Activated CD4-positive, alpha-beta T cell treated with anti-CD3 and anti-CD28 coated beads for 48 hours (primary cell): ENCODE results near the gene SLC10A7.

Source experiments
- DNase-seq: peaks from one replicate; pipeline ENCODE4 v3.0.0-alpha.2; 2020

SLC10A7 gene

DNA sequence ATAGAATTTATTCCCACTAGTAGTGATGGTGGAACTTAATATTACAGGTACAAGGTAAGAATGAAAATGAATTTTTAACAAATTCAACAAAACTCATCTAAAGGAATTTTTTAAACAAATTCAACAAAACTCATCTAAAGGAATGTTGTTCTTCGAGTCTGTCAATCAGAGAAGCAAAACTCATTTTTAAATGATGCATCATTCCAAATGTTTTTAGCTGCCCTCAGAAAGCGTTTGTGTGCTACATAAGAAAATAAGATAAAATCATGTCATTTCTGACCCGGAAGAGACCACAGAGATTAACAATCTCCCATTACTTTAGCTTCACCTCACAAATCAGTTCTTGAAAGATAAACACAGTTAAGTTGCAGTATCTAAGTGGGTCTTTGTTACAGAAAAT, 178.0 kb downstream of the SLC10A7 start:
- DNase-seq: no peak

DNA sequence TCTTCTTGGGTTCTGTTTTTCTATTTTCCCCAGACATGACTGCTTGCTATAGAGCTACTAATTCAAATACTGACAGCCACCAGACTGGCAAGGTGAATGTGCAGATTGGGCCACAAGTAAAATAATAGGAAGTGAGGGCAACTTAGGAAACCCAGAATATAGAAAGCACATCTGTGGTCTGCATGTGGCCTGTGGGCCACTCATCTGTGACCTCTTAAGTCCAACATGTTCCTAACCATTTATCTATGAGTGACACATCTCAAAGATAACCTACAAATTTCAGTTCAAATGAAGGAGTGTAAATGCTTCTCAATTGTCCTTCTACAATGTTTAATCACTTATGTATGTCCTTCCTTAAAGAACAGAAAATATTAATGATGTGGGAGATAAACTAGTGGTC, 178.5 kb downstream of the SLC10A7 start:
- no peak for DNase-seq

DNA sequence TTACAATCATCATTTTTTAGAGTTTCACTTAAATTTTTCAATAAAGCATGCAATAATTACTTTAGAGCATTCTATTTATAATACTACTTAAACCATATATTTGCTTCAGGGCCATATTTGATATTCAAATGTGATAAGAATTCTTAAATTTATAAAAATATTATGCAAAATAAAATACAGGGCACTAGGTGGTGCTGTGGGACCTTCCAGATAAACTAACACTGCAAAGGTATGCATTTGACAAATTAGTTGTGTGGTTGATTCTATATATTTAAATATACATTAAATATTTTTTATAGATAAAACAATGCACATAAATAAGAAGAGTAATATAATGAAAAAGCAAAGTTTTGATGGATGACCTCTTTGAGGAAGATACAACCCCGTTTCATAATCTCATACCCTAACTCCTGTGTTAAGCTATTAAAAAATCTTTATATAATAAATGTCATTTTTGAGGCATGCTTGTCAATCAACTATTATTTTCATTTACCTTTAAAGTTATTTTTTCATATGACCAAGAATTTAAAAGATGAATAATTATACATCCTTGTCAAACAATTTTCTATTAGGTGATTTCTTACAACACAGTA, 179.0 kb downstream of the SLC10A7 start:
- DNase-seq: peak; percentile 38

DNA sequence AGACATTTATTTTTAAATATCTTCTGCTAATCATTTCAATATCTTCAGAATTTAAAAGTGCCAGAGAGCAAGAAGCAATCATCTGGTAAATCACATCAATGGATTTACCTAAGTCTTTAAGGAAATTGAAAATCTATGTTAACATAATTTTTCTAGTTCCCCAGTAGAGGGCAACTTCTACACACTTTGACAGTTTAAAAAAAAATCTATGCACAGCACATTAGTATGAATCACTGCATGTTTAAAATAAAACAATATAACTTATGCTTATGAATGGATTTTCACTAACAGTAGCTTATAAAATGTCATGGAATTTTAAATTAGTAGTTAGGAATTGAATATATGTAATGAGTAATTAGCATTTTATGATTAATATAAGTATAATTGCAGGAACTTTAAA, 180.9 kb downstream of the SLC10A7 start:
- no peak for DNase-seq

DNA sequence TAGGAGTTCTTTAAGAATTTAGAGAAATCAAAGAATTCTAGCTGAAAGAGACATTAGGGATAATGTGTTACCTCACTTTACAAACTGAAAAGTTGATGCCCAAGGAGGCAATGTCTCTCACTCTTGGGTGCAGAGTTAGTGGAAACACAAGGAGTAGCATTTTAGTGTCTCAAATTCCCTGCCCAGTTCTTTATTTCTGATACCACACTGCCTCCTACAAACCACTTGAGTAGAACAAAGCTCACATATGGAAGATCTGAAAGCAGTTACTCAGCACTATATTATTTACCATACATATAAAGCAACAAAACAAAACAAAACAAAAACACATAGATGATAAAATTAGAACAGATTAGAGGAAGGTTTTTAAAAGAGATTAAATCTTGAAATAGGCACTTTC, 183.2 kb downstream of the SLC10A7 start:
- no peak for DNase-seq

DNA sequence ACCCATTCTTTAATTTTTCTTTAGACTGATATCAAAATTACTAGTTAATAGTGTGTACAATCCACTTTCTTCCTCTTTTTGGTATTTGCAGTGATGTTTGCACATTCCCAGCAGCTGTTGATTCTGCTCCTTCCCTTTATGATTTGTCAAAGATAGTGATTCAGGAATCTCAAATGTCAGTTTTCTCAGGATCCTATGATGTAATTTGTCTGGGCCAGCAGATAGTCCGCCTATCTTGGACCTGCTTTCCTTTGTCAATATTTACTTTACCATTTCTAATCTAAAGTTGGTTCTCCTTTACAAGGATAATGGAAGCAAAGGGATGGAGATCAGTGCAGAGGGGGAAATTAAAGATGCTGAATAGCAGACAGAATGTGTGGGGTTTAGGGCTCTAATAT, 185.3 kb downstream of the SLC10A7 start:
- DNase-seq: no peak

DNA sequence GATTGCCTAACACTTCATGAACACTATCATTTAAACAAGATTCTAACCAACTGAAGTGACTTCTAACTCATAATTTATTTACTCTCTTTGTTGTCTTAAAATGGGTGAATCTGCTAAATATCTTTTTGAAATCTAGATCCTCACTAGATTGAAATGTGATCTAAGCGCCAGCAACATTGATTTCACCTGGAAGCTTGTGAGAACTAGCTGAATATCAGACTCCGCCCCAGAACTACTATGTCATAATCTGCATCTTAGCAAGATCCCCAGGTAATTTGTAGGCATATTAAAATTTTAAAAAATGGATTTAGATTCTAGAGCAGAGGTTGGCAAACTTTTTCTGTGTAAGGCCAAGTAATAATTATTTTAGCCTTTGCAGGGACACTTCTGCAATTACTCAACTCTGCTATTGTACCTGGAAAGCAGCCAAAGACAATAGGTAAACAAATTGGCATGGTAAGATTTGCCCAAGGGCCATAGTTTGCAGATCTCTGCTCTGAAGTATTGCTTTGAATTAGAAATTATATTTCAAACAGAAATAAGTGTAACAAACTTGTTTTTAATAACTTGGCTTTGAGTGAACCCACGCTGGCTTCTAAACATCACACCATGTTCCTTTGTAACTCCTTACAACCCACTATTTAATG, 185.9 kb downstream of the SLC10A7 start:
- DNase-seq: no peak

DNA sequence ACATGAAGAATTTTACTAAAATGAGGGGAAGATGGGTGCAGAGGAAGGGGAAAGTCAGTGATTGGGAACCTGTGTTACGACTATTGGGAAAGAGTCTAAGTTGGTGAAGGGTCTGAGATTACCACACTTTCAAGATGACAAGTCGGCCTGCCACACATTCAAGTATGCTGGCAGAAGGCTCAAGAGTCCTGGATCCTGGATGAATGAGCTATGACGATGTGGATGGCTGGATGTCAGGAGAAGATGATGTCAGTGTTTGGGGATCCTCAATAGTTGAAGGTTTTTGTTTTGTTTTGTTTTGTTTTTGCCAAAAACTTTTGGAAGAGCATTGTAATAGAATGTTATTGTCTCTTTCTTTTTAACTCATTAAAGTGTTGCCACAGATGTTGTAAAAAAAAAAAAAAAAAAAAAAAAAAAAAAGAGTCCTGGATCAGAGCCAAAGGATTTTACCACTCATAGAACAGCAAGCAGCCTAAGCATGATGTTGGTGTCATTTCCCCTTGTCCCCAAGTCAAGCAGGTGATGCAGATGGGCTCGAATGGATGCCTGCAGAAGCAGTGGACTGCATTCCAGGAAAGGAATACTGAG, 186.8 kb downstream of the SLC10A7 start:
- no peak for DNase-seq

DNA sequence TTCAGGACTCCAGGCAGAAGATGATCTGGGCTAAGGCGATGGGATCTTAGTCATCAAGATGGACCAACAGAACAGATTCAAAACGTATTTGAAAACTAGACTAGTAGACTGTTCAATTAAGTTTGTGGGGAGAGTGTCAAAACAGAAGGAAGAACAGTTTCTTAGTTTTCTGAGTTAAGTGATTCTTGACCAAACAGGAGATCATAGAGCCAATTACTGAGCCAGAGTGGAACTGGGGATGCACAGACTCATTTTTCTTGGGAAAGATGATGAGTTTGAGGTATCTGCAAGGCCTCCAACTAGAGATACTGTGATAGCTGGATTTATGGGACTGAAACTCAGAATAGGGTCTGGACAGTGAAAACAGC, 187.9 kb downstream of the SLC10A7 start:
- no peak for DNase-seq

DNA sequence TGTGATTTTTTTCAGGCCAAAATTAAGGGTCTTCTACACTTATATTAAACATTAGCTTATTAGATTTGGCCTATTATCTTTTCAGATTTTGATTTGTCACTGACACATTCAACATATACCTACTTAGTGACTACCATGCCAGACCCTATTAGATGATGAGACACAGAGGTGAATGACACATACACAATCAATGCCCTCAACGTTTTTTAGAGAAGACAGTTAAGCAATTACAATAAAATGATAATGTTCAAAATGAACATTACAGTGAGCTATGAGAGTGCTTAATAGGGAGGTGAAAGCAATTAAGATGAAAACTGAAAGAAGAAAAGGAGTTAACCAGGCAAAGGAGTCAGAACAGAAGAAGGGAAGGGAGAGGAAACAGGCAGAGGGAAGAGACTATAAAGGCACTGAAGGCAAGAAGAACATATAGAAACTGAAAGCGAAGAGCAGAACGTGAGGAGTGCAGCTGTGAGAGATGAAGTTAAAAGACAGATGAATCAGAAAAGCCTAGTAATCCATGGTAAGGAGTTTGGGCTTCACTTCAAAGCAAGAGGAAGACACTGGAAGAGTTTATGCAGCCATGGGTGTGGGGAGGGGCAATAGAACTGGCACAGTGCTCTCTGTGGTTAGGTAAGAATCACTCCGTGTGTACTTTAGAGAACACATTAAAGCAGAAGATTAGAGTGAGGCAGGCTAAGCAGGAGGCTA, 188.4 kb downstream of the SLC10A7 start:
- DNase-seq: peak; percentile 44

DNA sequence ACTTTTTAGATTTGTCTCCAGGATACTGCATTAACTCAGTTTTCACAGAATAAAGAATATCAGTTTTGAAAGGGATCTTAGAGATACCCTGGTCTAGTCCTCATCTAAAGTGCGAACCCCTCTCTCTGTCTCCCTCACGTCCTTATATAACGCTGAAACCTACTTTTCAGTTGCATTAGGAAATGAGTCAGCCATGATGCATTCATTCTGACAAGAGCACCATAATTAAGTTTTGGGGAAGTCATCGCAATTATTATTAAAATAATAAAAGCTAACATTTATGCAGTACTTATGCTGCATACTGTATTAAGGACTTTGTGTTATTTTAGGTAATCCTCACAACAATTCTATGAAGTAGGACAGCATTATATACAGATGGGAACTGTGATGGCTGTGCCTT, 191.3 kb downstream of the SLC10A7 start:
- no peak for DNase-seq

DNA sequence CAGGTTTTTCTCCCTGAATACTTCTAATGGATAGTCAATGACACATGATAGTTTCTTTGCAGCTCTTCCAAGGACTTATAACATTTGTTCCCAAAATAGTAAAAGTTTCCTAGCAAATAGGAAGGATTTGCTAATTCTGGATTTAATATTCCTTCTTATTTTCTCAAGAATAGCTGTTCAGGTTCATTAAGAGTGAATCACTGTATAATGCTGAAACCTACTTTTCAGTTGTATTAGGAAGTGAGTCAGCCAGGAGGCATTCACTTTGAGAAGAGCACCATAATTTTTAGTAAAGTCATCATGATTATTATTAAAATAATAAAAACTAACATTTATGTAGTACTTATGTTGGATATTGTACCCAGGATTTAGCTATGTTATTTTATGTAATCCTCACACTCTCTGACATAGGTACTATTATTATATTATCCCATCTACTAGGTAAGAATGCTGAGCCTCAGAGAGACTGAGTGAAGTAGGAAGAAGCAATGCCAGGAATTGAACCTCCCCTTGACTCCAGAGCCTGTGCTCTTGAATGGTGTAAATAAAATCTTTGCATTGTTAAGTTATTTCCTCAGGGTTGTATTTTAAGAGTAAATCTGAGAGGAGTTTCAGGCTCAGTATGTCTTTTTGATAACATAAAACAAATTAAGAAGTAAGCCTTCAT, 192.6 kb downstream of the SLC10A7 start:
- DNase-seq: no peak

DNA sequence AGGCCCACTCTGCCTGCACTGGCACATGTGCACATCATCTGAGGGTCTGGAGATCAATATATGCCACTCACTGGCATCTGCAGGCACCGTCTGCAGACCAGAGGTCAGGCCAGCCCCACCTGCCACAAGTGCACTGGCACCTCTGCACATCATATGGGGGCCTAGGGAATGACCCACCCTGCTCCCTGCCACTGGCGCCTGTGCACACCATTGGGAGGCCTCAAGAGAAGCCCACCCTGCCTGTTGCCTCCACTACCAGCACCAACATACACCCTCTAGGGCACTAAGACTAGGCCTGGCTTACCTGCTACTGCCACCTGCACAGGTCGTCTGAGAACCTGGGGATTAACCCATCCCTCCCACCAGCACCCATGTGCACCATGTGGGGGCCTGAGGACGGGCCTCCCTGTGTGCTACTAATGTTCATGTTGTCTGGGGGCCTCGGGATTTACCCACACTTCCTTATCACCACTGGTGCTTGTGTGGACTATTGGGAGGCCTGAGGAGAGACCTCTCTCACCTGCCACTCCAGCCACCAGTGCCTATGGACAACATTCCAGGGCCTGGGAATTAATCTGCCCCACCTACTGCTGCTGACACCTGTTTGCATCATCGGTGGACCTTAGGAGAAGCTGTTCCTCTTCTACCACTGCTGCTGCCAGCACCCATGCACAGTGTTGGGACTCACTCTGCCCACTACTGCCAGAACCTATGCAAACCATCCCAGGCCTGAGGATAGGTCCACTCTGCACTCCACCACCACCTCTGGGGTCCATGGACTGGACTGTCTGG, 193.7 kb downstream of the SLC10A7 start:
- DNase-seq: no peak

DNA sequence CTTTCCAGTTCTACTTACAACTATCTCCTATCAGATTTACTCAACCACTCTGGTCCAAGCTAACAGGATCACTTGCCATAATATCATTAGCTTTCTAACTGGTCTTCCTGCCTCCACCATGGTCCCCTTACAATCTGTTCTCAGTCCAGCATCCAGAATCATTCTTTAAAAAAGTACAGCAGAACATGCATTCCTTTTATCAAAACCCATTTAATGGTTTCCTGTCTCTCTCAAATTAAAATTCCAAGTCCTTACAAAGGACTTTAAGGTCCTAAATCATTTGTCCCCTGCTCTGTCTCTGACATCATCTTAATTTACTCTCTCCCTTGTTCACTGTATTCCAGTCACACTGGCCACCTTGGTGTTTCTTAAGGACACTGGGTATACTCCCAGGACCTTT, 202.8 kb downstream of the SLC10A7 start:
- no peak for DNase-seq

DNA sequence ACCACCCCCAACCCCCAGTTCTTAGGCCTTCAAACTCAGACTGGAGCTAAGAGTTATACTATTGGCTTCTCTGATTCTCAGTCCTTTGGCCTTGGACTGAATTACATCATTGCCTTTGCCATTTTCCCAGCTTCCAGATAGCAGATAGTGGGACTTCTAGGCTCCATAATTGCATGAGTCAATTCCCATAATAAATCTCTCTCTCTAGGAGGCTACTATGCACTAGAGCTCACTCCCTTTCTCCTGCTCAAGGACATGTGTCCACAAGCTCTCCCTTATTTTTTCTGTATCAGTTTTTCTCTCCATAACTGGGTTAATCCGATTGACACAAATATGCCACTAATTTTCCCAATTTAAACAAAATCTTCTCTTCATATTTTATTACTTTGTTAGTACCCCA, 204.0 kb downstream of the SLC10A7 start:
- no peak for DNase-seq

DNA sequence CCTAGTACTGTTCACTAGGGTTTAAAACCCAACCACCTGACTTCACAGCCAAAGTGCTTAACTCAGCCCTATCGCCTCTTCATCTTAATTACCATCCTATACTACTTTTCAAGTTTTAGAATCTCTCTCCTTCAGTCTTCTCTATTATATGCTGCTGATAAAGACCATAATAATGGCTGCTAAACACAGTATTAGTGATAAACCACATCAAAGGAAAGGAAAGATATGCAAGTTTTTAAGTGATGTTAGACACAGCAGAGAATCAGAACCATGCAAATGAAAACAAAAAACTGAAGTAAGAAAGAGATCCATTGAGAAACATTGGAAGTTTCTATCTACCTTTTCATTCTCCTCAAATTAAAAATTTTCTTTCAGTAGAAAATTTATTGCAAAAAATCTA, 206.6 kb downstream of the SLC10A7 start:
- DNase-seq: no peak

DNA sequence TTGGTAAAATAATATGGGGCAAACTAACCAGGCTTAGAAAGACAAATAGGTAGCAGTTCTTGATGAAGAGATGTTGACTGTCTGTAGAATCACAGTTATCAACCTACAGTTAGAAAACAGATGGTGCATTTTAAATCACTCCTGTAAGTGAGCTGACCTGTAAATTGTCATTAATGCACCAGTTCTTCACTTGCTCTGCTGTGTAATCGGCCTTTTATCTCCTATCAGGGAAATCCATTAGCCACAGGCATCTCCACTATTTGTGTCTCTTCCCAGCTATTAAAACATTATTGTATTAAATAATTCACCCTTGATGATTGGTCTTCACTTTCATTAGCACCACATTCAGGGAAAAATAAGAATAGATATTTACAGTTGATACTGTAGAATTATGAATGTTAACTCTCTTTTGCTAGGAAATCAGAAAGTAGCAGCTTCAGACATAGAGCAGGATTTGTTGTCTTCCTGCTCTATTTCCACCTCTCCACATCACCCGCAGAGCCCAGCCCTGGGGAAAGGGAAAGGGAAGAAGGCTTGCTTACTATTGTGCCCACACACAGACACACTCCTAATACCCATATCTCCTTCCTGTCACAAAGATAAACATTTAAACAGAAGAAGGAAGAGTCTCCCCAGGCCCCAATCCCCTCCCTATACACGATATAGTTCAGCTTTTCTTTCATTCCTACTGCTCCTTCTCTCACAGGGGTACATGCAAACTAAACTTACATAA, 210.3 kb downstream of the SLC10A7 start:
- DNase-seq: no peak

DNA sequence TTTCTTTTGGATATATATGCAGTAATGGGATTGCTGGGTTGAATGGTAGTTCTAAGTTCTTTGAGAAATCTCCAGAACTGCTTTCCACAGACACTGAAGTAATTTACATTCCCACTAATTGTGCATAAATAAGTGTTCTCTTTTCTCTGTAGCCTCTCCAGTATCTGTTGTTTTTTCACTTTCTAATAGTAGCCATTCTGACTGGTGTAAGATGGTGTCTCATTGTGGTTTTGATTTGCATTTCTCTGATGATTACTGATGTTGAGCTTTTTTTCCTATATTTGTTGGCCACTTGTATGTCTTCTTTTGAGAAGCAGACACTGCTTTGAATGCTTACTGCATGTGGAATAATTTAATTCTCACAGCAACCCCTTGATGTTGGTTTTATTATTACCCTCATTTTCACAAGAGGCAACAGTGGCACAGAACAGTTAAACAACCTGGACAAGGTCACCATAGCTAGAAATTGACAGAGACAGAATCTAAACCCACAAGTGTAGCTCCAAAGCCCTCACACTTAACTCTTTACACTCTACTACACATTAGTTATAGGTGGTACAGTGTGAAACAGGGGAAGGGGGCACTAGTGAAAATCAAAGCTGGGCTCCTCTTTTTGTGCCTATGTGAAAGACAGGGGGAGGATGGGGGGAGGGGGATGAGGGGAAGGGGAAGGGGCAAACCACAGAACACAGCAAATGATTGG, 211.3 kb downstream of the SLC10A7 start:
- DNase-seq: no peak

DNA sequence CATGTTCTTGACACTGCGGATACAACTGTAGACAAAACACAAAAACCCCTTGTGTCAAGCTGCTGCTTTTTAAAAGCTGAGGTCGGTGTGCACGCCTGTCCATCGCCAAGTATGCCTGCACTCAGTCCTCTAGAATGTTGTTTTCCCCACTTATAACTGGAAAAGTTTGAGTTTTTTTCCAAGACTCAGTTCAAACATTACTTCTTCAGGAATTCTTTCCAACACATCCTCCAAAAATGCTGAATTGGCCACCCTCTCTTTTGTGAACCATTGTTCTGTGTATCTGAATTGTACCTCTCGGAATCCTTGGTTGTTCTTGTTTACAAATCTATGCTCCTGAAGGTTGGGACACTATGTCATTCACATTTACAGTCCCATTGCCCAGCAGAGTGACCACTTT, 212.8 kb downstream of the SLC10A7 start:
- DNase-seq: no peak

DNA sequence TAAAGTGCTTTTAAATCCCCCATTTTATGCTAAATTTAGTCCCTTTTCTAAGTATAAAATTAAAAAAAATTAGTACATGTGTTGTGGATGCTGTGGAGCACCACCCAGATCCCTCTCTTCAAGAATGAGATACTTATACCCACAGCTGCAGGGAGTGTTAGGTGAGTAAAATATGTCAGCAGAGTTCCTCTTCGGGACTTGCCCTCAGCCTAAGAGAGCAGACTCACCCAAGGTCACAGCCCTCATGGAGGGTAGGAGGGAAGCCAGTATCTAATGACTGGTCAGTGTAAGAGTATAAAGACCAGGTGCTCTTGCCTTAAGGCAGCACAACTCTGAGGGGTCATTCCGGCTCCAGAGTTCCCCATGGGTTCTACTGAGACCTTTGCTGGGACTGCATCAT, 218.9 kb downstream of the SLC10A7 start:
- DNase-seq: no peak

DNA sequence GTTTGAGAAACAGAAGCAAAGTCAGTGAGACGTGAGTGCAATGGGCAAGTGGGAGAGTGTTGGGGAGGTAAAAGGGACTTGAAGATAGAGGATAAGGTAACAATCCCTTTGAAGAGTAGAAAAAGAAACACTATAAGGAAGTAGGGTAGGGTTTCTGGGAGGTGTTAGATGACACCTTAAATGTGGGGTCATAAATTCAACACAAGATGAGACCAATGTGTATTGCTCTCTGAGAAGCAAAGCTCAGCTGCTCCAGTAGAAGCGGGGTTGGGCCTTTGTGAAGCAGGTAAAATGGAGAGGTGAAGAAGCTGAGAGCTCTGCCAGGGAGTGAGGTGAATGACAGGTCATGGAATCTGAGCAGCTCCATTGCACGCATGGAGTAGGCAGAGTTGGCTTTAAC, 222.1 kb downstream of the SLC10A7 start:
- no peak for DNase-seq

DNA sequence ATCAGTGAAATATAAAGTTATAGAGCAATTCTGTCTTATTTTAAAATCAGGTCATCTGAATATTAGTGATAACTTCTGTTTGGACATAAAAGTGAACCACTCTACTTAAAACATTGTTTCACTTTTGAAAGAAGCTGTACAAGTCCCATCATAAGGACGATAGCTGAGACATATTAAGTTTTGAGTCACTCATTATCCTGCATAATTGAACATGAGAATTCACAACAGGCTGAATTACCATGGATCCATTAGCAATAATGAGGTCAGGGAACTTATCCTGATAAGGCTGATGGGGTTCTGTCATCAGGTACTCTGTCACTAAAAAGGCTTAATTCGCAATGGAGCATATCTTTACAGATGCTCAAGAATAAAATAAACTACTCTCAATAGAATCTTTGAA, 227.0 kb downstream of the SLC10A7 start:
- no peak for DNase-seq
